Mesenchymal stem cell (in vitro differentiated cells and primary cell): ENCODE measurements around the gene LDB2.

Experiments used
- DNase-seq: peaks from one replicate; pipeline ENCODE4 v3.0.0-alpha.2; 2013
- H2AFZ ChIP-seq: one replicate; pipeline ENCODE4 v1.6.1; 2013; ENCODE audit warnings: low read depth, mild to moderate bottlenecking, control low read depth, inconsistent platforms, low read length, moderate library complexity
- H2AK5ac ChIP-seq: 2 replicates; pipeline ENCODE4 v1.6.1; 2013; ENCODE audit warnings: low read length, moderate library complexity, mild to moderate bottlenecking, inconsistent platforms; ENCODE audit not compliant: severe bottlenecking
- H2BK120ac ChIP-seq: one replicate; pipeline ENCODE4 v1.6.1; 2013; ENCODE audit warnings: low read depth, mild to moderate bottlenecking, inconsistent platforms, low read length, moderate library complexity
- H2BK12ac ChIP-seq, 2 experiments: one replicate each; pipeline ENCODE4 v1.6.1; 2013; ENCODE audit warnings: inconsistent platforms in 2 of 2, low read length in 2 of 2, mild to moderate bottlenecking in 2 of 2, moderate library complexity in 2 of 2, control low read depth in 1 of 2
- H2BK15ac ChIP-seq: one replicate; pipeline ENCODE4 v1.6.1; 2013; ENCODE audit warnings: mild to moderate bottlenecking, low read depth, inconsistent platforms; ENCODE audit not compliant: poor library complexity, severe bottlenecking
- H2BK5ac ChIP-seq: 2 replicates; pipeline ENCODE4 v1.6.1; 2013; ENCODE audit warnings: low read depth, mild to moderate bottlenecking, low read length, control low read depth, inconsistent platforms; ENCODE audit not compliant: poor library complexity, severe bottlenecking
- H3K14ac ChIP-seq, 2 experiments: one replicate each; pipeline ENCODE4 v1.6.1; 2013; ENCODE audit warnings: inconsistent platforms in 2 of 2, low read length in 2 of 2, control low read depth in 1 of 2, mild to moderate bottlenecking in 1 of 2, moderate library complexity in 1 of 2
- H3K18ac ChIP-seq, 2 experiments: one replicate each; pipeline ENCODE4 v1.6.1; 2013; ENCODE audit warnings: inconsistent platforms in 2 of 2, low read length in 2 of 2, control low read depth in 1 of 2, low read depth in 1 of 2, mild to moderate bottlenecking in 1 of 2
- H3K23ac ChIP-seq, 2 experiments: one replicate each; pipeline ENCODE4 v1.6.1; 2013; ENCODE audit warnings: inconsistent platforms in 2 of 2, low read length in 2 of 2, mild to moderate bottlenecking in 2 of 2, moderate library complexity in 2 of 2, control low read depth in 1 of 2
- H3K27ac ChIP-seq: 2 replicates; pipeline ENCODE4 v1.5.1; 2013; ENCODE audit warnings: mild to moderate bottlenecking, moderate library complexity, low read length, control low read depth, inconsistent platforms; ENCODE audit not compliant: poor library complexity, severe bottlenecking
- H3K27me3 ChIP-seq, 2 experiments: 2 replicates each; pipeline versions ENCODE4 v1.6.1 to v1.7.0; 2013; ENCODE audit warnings: low read length in 2 of 2, mild to moderate bottlenecking in 2 of 2, moderate library complexity in 2 of 2, control low read depth in 1 of 2, inconsistent platforms in 1 of 2; ENCODE audit not compliant: control insufficient read depth in 1 of 2, insufficient read depth in 1 of 2
- H3K36me3 ChIP-seq, 2 experiments: 2 replicates each; pipeline versions ENCODE4 v1.6.1 to v1.7.0; 2013; ENCODE audit warnings: low read length in 2 of 2, control low read depth in 1 of 2, inconsistent platforms in 1 of 2, low read depth in 1 of 2, mild to moderate bottlenecking in 1 of 2; ENCODE audit not compliant: insufficient read depth in 2 of 2, control insufficient read depth in 1 of 2
- H3K4ac ChIP-seq, 2 experiments: one replicate each; pipeline ENCODE4 v1.6.1; 2013; ENCODE audit warnings: inconsistent platforms in 2 of 2, low read length in 2 of 2, mild to moderate bottlenecking in 2 of 2, moderate library complexity in 2 of 2, control low read depth in 1 of 2, low read depth in 1 of 2
- H3K4me1 ChIP-seq: 2 replicates; pipeline ENCODE4 v1.6.1; 2013; ENCODE audit warnings: low read depth, low read length, control low read depth; ENCODE audit not compliant: control insufficient read depth, insufficient read depth
- H3K4me2 ChIP-seq: 2 replicates; pipeline ENCODE4 v1.6.1; 2013; ENCODE audit warnings: low read length, mild to moderate bottlenecking, inconsistent platforms; ENCODE audit not compliant: poor library complexity, severe bottlenecking
- H3K4me3 ChIP-seq, 2 experiments: 2 replicates each; pipeline versions ENCODE4 v1.5.1 to v1.7.0; 2013; ENCODE audit warnings: low read length in 2 of 2, mild to moderate bottlenecking in 2 of 2, control low read depth in 1 of 2, low read depth in 1 of 2; ENCODE audit not compliant: insufficient read depth in 1 of 2
- H3K79me1 ChIP-seq: replicated peaks from 2 replicates; pipeline ENCODE4 v1.6.1; 2013; ENCODE audit warnings: mild to moderate bottlenecking, control low read depth, low read length, inconsistent platforms; ENCODE audit not compliant: poor library complexity, severe bottlenecking
- H3K9ac ChIP-seq: 2 replicates; pipeline ENCODE4 v1.7.0; 2013; ENCODE audit warnings: mild to moderate bottlenecking, low read length, moderate library complexity
- H3K9me3 ChIP-seq: 2 replicates; pipeline ENCODE4 v1.7.0; 2013; ENCODE audit warnings: mild to moderate bottlenecking, low read length; ENCODE audit not compliant: control insufficient read depth
- H4K8ac ChIP-seq: one replicate; pipeline ENCODE4 v1.6.1; 2013; ENCODE audit warnings: inconsistent platforms, mild to moderate bottlenecking, low read length, moderate library complexity
- H4K91ac ChIP-seq: one replicate; pipeline ENCODE4 v1.6.1; 2013; ENCODE audit warnings: mild to moderate bottlenecking, low read length, inconsistent platforms
- WGBS: methylation state at CpG from one replicate; pipeline ENCODE4 v1.1.7; 2013; ENCODE audit warnings: mixed read lengths; 5-methylcytosine and 5-hydroxymethylcytosine counted together

LDB2 gene

DNA sequence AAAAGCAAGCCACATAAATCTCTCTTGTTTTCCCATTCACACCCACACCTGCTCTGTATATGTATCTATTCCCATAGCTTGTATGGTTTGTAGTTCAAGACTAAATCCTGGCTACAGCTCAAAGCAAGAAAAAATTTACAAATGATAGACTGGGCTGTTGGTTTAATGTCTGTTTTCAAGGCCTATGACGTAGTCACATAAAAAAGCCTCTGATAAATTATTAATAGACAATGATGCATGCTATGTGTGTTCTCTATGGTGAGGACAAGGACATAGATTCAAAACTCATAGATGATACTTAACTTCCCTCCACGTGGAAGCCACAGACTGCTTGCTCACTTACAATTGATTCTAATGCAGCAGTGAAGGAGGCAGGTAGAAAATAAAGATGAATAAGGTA lies 194.0 kb downstream of the LDB2 start:
- DNase-seq: no peak
- no peaks in the 10 kb centered on the region for H3K4me1 ChIP-seq
- H2BK12ac ChIP-seq: no peak overlapping the region
- H3K18ac ChIP-seq: no peak overlapping the region
- no peak overlapping the region for H2BK120ac ChIP-seq
- no peaks in the 10 kb centered on the region for H3K9me3 ChIP-seq
- no peak overlapping the region for H2AFZ ChIP-seq
- H3K9ac ChIP-seq: no peak overlapping the region
- H3K4me3 ChIP-seq: no peak overlapping the region
- no peak overlapping the region for H2BK5ac ChIP-seq
- H2BK15ac ChIP-seq: no peak overlapping the region
- H3K27ac ChIP-seq: no peak overlapping the region
- H4K91ac ChIP-seq: no peak overlapping the region
- peaks cover 0 to 19% of the 10 kb centered on the region in 2 experiments for H3K36me3 ChIP-seq
- H3K4me2 ChIP-seq: no peak overlapping the region
- no peak overlapping the region for H3K4ac ChIP-seq
- no peak overlapping the region for H4K8ac ChIP-seq
- no peak overlapping the region for H3K23ac ChIP-seq
- no peaks in the 10 kb centered on the region for H3K27me3 ChIP-seq
- 88% methylated on average over 1 of the region's 2 CpGs for WGBS
- no peak overlapping the region for H3K14ac ChIP-seq
- H2AK5ac ChIP-seq: no peak overlapping the region
- H3K79me1 ChIP-seq: no peaks in the 10 kb centered on the region

- Histone ChIP-seq H3K27me3 (no peaks in the 10 kb centered on the region), H3K79me1 (no peaks in the 10 kb centered on the region), H3K14ac (no peak overlapping the region), H3K23ac (no peak overlapping the region), H3K4me3 (no peak overlapping the region), H3K4me1 (no peaks in the 10 kb centered on the region), H2BK120ac (no peak overlapping the region), H3K4ac (no peak overlapping the region), H3K36me3 (peaks cover 0 to 13% of the 10 kb centered on the region in 2 experiments), H3K18ac (peak overlapping the region in 1 of 2 experiments; percentile 27), H2AK5ac (no peak overlapping the region), H3K27ac (no peak overlapping the region), H3K9ac (no peak overlapping the region), H4K91ac (no peak overlapping the region), H2BK12ac (no peak overlapping the region), H3K4me2 (no peak overlapping the region), H2BK15ac (no peak overlapping the region), H2BK5ac (no peak overlapping the region), H2AFZ (no peak overlapping the region), H4K8ac (no peak overlapping the region), H3K9me3 (no peaks in the 10 kb centered on the region)
- DNase-seq: no peak
- 100% methylated on average over 1 of the region's 1 CpG for WGBS
Measured at GRCh38 chr4:16695896-16696295, 202.5 kb downstream of the LDB2 start.

DNA sequence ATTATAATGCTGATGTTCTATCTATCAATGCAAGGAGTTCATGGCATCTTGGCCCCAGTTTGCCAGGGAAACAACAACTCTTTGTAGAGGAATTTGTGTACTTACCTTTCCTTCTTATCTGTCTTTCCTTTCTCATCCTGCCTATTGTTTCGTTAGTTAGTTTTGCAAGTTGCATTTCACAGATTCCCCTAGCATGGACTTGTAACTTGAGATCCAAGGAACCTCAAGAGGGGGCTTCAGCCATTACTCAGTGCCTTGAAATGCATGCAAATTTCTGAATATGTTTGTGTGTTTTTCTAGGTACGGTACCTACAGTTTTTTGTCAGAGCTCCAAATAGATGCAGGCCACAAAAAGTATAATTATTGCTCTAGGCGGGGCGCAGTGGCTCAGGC lies 203.6 kb downstream of the LDB2 start:
- H3K4me3 ChIP-seq: no peak overlapping the region
- H2AK5ac ChIP-seq: no peak overlapping the region
- H3K4me2 ChIP-seq: no peak overlapping the region
- no peak overlapping the region for H4K8ac ChIP-seq
- no peak overlapping the region for H2BK12ac ChIP-seq
- no peak overlapping the region for H2BK120ac ChIP-seq
- H3K14ac ChIP-seq: no peak overlapping the region
- no peak overlapping the region for H3K9ac ChIP-seq
- peaks cover 0 to 13% of the 10 kb centered on the region in 2 experiments for H3K36me3 ChIP-seq
- H3K79me1 ChIP-seq: no peaks in the 10 kb centered on the region
- no peaks in the 10 kb centered on the region for H3K4me1 ChIP-seq
- no peak overlapping the region for H3K27ac ChIP-seq
- H4K91ac ChIP-seq: no peak overlapping the region
- no peak for DNase-seq
- H2BK5ac ChIP-seq: no peak overlapping the region
- no peaks in the 10 kb centered on the region for H3K9me3 ChIP-seq
- 92% methylated on average over 4 of the region's 4 CpGs for WGBS
- no peak overlapping the region for H2AFZ ChIP-seq
- no peak overlapping the region for H3K18ac ChIP-seq
- no peaks in the 10 kb centered on the region for H3K27me3 ChIP-seq
- no peak overlapping the region for H3K23ac ChIP-seq
- H2BK15ac ChIP-seq: no peak overlapping the region
- H3K4ac ChIP-seq: no peak overlapping the region

DNA sequence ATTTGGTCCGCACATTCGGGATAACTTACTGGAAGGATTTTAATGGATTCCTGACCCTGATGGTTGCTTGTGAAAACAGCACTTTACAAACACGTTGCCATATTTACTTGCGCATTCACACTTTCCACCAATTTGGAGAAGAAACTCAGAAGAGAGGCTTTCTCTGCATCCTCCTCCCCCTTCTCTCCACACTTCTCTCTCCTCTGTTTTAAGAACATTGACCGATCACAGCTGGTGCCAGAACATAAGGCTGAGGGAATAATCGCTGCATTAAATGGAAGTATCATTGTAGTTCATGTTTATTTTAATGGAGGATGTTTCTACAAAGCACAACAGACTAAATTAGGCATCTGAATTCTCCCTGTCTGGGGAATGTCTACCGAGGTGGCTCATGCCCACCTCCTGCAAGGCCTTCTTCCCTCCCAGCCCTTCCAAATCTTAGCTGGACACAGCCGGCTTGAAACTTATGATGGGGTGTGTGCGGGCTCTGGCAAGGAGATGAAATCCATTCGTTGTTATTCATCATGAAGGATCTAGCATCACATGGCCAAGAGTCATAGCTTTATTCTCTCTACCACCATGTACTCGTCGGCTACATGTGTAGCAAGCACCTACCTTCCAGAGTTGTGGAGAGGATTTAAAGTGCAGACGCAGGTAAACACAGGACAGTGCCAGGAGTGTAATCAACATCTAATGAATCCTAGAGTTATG lies 204.1 kb downstream of the LDB2 start:
- H4K8ac ChIP-seq: no peak overlapping the region
- no peak overlapping the region for H2BK120ac ChIP-seq
- H3K36me3 ChIP-seq: peaks cover 0 to 13% of the 10 kb centered on the region in 2 experiments
- H3K18ac ChIP-seq: no peak overlapping the region
- H3K79me1 ChIP-seq: no peaks in the 10 kb centered on the region
- H3K14ac ChIP-seq: no peak overlapping the region
- H3K23ac ChIP-seq: no peak overlapping the region
- no peak overlapping the region for H2BK5ac ChIP-seq
- H3K4me3 ChIP-seq: no peak overlapping the region
- H4K91ac ChIP-seq: no peak overlapping the region
- H2BK12ac ChIP-seq: no peak overlapping the region
- H3K4me1 ChIP-seq: no peaks in the 10 kb centered on the region
- H3K4ac ChIP-seq: no peak overlapping the region
- H3K27ac ChIP-seq: no peak overlapping the region
- no peak overlapping the region for H2BK15ac ChIP-seq
- H3K9ac ChIP-seq: no peak overlapping the region
- H3K27me3 ChIP-seq: no peaks in the 10 kb centered on the region
- no peak overlapping the region for H2AK5ac ChIP-seq
- H2AFZ ChIP-seq: no peak overlapping the region
- 85% methylated on average over 11 of the region's 13 CpGs for WGBS
- no peak overlapping the region for H3K4me2 ChIP-seq
- no peak for DNase-seq
- no peaks in the 10 kb centered on the region for H3K9me3 ChIP-seq
